Measurements from ENCODE around the gene ABTB2. TPM values are rescaled to one million over a fixed set of nuclear protein-coding genes. Genes with fewer than 3 reads are reported as not detected.

ABTB2 gene
- total RNA-seq, 6 donors from 2014 or later, result 1.4 to 6.8 (median 4.7) TPM

GRCh38 chr11:34218067-34218466 lies 139.7 kb downstream of the ABTB2 start:
- Histone ChIP-seq H3K27me3 (no peaks in the 10 kb centered on the region), H3K4me1 (peaks cover 0 to 3% (median 0%) of the 10 kb centered on the region in 4 donors), H3K4me3 (no peak overlapping the region), H3K36me3 (no peaks in the 10 kb centered on the region), H3K9me3 (no peaks in the 10 kb centered on the region), H3K27ac (no peak overlapping the region)
- TF ChIP-seq POLR2AphosphoS5 (IDR thresholded peaks at IDR 0.05) (no peak), POLR2A (IDR thresholded peaks at IDR 0.05) (no peak), CTCF (IDR thresholded peaks at IDR 0.05) (no peak)
- ATAC-seq (ENCODE audit: low FRiP score in 2 of 2) (no peak), DNase-seq (no peak)

GRCh38 chr11:34216706-34217105 lies 141.1 kb downstream of the ABTB2 start:
- TF ChIP-seq CTCF (IDR thresholded peaks at IDR 0.05) (no peak), EP300 (IDR thresholded peaks at IDR 0.05) (no peak), POLR2A (IDR thresholded peaks at IDR 0.05) (no peak), POLR2AphosphoS5 (IDR thresholded peaks at IDR 0.05) (no peak)
- ATAC-seq (ENCODE audit: low FRiP score in 2 of 2) (no peak), DNase-seq (no peak)
- Histone ChIP-seq H3K9me3 (no peaks in the 10 kb centered on the region), H3K36me3 (no peaks in the 10 kb centered on the region), H3K27me3 (no peaks in the 10 kb centered on the region), H3K4me3 (no peak overlapping the region), H3K27ac (no peak overlapping the region), H3K4me1 (no peaks in the 10 kb centered on the region)
- 71 to 77% methylated on average over 6 of the region's 6 CpGs for WGBS, 2 donors

- H3K27me3 ChIP-seq, result no peaks in the 10 kb centered on the region
- H3K36me3 ChIP-seq, result no peaks in the 10 kb centered on the region
- no peaks in the 10 kb centered on the region for H3K4me1 ChIP-seq
- TF ChIP-seq POLR2A (IDR thresholded peaks at IDR 0.05) (no peak), POLR2AphosphoS5 (IDR thresholded peaks at IDR 0.05) (no peak), EP300 (IDR thresholded peaks at IDR 0.05) (no peak), CTCF (IDR thresholded peaks at IDR 0.05) (no peak)
- ATAC-seq (ENCODE audit: low FRiP score in 2 of 2) (no peak), DNase-seq (no peak)
- H3K27ac ChIP-seq, result no peak overlapping the region
- H3K9me3 ChIP-seq, result no peaks in the 10 kb centered on the region
- 81 to 82% methylated on average over 1 of the region's 1 CpG for WGBS, 2 donors
- H3K4me3 ChIP-seq, result no peak overlapping the region
These were observed 141.9 kb downstream of the ABTB2 start for GRCh38 chr11:34215806-34216453.

- no peak for DNase-seq
- TF ChIP-seq CTCF (IDR thresholded peaks at IDR 0.05) (no peak), POLR2AphosphoS5 (IDR thresholded peaks at IDR 0.05) (no peak), EP300 (IDR thresholded peaks at IDR 0.05) (no peak), POLR2A (IDR thresholded peaks at IDR 0.05) (no peak)
These were observed 142.6 kb downstream of the ABTB2 start for GRCh38 chr11:34214961-34215805.

More at GRCh38 chr11:34214961-34215805, 142.6 kb downstream of the ABTB2 start:
- ATAC-seq (ENCODE audit: low FRiP score in 2 of 2), result peak; percentile 32 to 42
- H3K27ac ChIP-seq, result no peak overlapping the region
- H3K27me3 ChIP-seq, result no peaks in the 10 kb centered on the region
- no peaks in the 10 kb centered on the region for H3K36me3 ChIP-seq
- no peaks in the 10 kb centered on the region for H3K4me1 ChIP-seq
- no peak overlapping the region for H3K4me3 ChIP-seq
- 64 to 84% methylated on average over 4 to 5 of the region's 5 CpGs for WGBS, 2 donors
- no peaks in the 10 kb centered on the region for H3K9me3 ChIP-seq

Measured in upper lobe of left lung (tissue), 6 donors.